GM21825 (cell line): ENCODE measurements around the gene SLC25A28.
A peak's percentile ranks its signal among the peaks of the same experiment; 100 is the strongest.

Source experiments
- ATAC-seq: cut with Tn5 transposase; IDR thresholded peaks from one replicate; pipeline ENCODE4 v1.9.1; 2021; ENCODE audit warnings: mild to moderate bottlenecking, moderate library complexity; ENCODE audit not compliant: unreplicated experiment

SLC25A28 gene

GRCh38 chr10:99619851-99620710, at the start of gene SLC25A28:
Gene SLC25A28, minus strand, starts transcription at chr10:99620439. Its CDS starts 104 bp downstream, at chr10:99620335.
- ATAC-seq = peak; percentile 73

- no peak for ATAC-seq
Measured at GRCh38 chr10:99667108-99667751, 47.0 kb upstream of the SLC25A28 start.

- ATAC-seq = no peak
Measured at GRCh38 chr10:99665304-99665703, 45.1 kb upstream of the SLC25A28 start.

GRCh38 chr10:99661377-99661763, 41.1 kb upstream of the SLC25A28 start:
- no peak for ATAC-seq

- ATAC-seq = no peak
Measured at GRCh38 chr10:99660662-99661376, 40.6 kb upstream of the SLC25A28 start.

GRCh38 chr10:99659868-99660366, 39.7 kb upstream of the SLC25A28 start:
- no peak for ATAC-seq

- peak; percentile 99 for ATAC-seq
Measured at GRCh38 chr10:99659031-99659867, 39.0 kb upstream of the SLC25A28 start, which contains the start of gene ENTPD7. Gene ENTPD7, plus strand, starts transcription at chr10:99659509. Its CDS starts 448 bp downstream, at chr10:99659957.

- ATAC-seq = no peak
Measured at GRCh38 chr10:99658622-99659030, 38.4 kb upstream of the SLC25A28 start.

- ATAC-seq = no peak
Measured at GRCh38 chr10:99656199-99657064, 36.2 kb upstream of the SLC25A28 start.

- no peak for ATAC-seq
Measured at GRCh38 chr10:99654390-99655175, 34.3 kb upstream of the SLC25A28 start.

GRCh38 chr10:99652800-99653390, 32.7 kb upstream of the SLC25A28 start:
- no peak for ATAC-seq

- no peak for ATAC-seq
Measured at GRCh38 chr10:99648717-99649116, 28.5 kb upstream of the SLC25A28 start.

GRCh38 chr10:99647601-99648151, 27.4 kb upstream of the SLC25A28 start:
- ATAC-seq = no peak

- no peak for ATAC-seq
Measured at GRCh38 chr10:99633832-99634231, 13.6 kb upstream of the SLC25A28 start.

GRCh38 chr10:99631496-99631895, 11.3 kb upstream of the SLC25A28 start:
- no peak for ATAC-seq

- ATAC-seq = no peak
Measured at GRCh38 chr10:99630991-99631390, 10.8 kb upstream of the SLC25A28 start.

GRCh38 chr10:99630433-99630832, 10.2 kb upstream of the SLC25A28 start:
- no peak for ATAC-seq

GRCh38 chr10:99629625-99629978, 9.4 kb upstream of the SLC25A28 start:
- ATAC-seq = no peak
